Measurements from ENCODE around the gene SPACA1. TPM values are rescaled to one million over a fixed set of nuclear protein-coding genes. Genes with fewer than 3 reads are reported as not detected.

SPACA1 gene
- total RNA-seq, 4 donors from 2014 or later: not detected

DNA sequence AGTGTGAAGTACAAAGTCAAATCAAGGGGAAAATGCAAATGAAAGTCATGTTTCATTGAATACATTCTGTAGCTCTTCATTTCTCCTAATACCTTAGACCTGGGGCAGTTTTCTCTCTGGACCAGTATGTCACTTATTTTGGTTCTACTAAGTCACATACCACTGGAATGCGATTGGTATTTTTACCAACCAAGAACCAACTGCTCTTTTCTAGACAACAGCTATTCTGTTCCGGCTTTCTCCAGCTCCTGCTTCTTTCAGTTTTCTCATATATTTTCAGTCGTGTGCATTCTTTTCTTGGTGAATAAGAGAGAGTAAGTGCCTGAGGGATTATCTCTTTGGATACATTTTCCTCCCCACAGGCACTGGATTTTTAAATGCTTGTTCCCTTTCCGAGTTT lies 39.2 kb upstream of the SPACA1 start:
- in situ Hi-C loops (cut with MboI; ENCODE audit: low sequenced_read_pairs in 4 of 4): no loop called here
- Histone ChIP-seq H3K4me3 (no peak overlapping the region), H3K27me3 (peaks cover 0 to 5% (median 0%) of the 10 kb centered on the region in 3 donors), H3K9me3 (no peaks in the 10 kb centered on the region), H3K36me3 (no peaks in the 10 kb centered on the region), H3K4me1 (no peaks in the 10 kb centered on the region), H3K27ac (no peak overlapping the region)
- no peak for TF ChIP-seq POLR2A (IDR thresholded peaks at IDR 0.05)
- TF ChIP-seq, protein P1, sequence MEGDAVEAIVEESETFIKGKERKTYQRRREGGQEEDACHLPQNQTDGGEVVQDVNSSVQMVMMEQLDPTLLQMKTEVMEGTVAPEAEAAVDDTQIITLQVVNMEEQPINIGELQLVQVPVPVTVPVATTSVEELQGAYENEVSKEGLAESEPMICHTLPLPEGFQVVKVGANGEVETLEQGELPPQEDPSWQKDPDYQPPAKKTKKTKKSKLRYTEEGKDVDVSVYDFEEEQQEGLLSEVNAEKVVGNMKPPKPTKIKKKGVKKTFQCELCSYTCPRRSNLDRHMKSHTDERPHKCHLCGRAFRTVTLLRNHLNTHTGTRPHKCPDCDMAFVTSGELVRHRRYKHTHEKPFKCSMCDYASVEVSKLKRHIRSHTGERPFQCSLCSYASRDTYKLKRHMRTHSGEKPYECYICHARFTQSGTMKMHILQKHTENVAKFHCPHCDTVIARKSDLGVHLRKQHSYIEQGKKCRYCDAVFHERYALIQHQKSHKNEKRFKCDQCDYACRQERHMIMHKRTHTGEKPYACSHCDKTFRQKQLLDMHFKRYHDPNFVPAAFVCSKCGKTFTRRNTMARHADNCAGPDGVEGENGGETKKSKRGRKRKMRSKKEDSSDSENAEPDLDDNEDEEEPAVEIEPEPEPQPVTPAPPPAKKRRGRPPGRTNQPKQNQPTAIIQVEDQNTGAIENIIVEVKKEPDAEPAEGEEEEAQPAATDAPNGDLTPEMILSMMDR (IDR thresholded peaks at IDR 0.05 in 4 of 5, conservative IDR thresholded peaks at IDR 0.05 in 1 of 5): no peak
- DNase-seq (no peak), ATAC-seq (no peak)
- intact Hi-C loops (cut with DNase I; ENCODE audit: low total_unique reads): no loop called here

DNA sequence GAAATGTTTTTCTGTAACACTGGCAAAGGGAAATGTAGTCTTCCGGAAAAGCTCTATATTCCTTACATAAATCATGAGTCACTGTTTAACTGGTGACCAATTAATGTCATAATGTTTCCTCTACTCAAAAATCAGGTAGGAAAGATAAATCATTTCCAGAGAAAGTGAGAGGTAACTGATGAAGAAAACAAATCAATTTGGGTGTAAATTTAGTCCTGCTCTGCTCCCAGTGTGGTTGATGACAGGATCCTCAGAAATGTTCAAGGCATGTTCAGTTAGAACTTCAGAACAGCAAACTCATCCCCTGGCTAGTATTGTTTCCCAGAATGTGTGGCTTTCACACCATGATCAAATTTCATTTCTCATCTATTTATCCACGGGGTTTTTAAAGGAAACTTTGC lies 38.8 kb upstream of the SPACA1 start:
- in situ Hi-C loops (cut with MboI; ENCODE audit: low sequenced_read_pairs in 4 of 4): no loop called here
- Histone ChIP-seq H3K27ac (no peak overlapping the region), H3K36me3 (no peaks in the 10 kb centered on the region), H3K4me3 (no peak overlapping the region), H3K4me1 (no peaks in the 10 kb centered on the region), H3K9me3 (no peaks in the 10 kb centered on the region), H3K27me3 (peaks cover 0 to 5% (median 0%) of the 10 kb centered on the region in 3 donors)
- ATAC-seq: no peak
- no peak for TF ChIP-seq POLR2A (IDR thresholded peaks at IDR 0.05)
- TF ChIP-seq, protein P1 (IDR thresholded peaks at IDR 0.05 in 4 of 5, conservative IDR thresholded peaks at IDR 0.05 in 1 of 5): no peak
- no peak for DNase-seq
- intact Hi-C loops (cut with DNase I; ENCODE audit: low total_unique reads): no loop called here

DNA sequence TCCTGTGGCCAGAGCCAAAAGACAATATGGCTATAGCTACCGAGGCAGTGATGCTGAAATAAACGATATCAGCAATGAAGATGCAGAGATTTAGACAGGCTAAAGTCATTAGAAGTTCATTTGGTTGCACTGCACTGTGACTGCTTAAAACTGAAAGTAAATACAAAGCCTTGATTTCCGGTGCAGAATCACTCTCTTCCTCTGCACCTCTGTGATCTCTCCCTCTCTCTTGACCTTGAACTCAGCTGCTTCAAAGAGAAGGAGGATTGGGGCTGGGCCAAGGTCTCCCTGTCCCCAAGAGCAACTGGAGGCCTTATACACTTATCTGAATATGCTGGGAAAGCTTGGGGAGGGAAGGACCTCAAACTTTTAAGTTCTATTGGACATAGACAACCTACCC lies 34.6 kb upstream of the SPACA1 start:
- Histone ChIP-seq H3K4me3 (no peak overlapping the region), H3K36me3 (no peaks in the 10 kb centered on the region), H3K27me3 (no peaks in the 10 kb centered on the region), H3K27ac (no peak overlapping the region), H3K4me1 (no peaks in the 10 kb centered on the region), H3K9me3 (no peaks in the 10 kb centered on the region)
- intact Hi-C loops (cut with DNase I; ENCODE audit: low total_unique reads): no loop called here
- in situ Hi-C loops (cut with MboI; ENCODE audit: low sequenced_read_pairs in 4 of 4): no loop called here
- no peak for ATAC-seq
- no peak for DNase-seq
- no peak for TF ChIP-seq POLR2A (IDR thresholded peaks at IDR 0.05)
- TF ChIP-seq, protein P1 (IDR thresholded peaks at IDR 0.05 in 4 of 5, conservative IDR thresholded peaks at IDR 0.05 in 1 of 5): no peak

DNA sequence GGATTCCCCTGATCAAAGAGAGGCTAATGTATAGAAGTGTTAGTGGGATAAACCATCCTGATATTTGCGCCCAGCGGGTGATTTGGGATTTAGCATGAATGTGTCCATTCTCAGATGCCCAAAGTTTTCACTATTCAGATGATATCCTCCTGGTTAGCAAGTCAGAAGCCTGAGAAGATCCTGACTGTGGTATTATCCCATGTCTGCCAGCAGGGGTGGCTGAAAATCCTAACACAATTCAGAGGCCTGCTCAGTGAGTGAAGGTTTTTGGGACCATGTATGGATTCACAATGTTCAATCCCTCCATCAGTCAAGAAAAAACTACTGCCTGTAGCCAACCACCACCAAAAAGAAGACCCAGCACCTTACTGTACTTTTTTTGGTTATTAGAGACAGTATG lies 34.1 kb upstream of the SPACA1 start:
- Histone ChIP-seq H3K27me3 (no peaks in the 10 kb centered on the region), H3K4me1 (no peaks in the 10 kb centered on the region), H3K27ac (no peak overlapping the region), H3K36me3 (no peaks in the 10 kb centered on the region), H3K4me3 (no peak overlapping the region), H3K9me3 (no peaks in the 10 kb centered on the region)
- intact Hi-C loops (cut with DNase I; ENCODE audit: low total_unique reads): no loop called here
- no peak for DNase-seq
- in situ Hi-C loops (cut with MboI; ENCODE audit: low sequenced_read_pairs in 4 of 4): no loop called here
- no peak for ATAC-seq
- no peak for TF ChIP-seq POLR2A (IDR thresholded peaks at IDR 0.05)
- TF ChIP-seq, protein P1 (IDR thresholded peaks at IDR 0.05 in 4 of 5, conservative IDR thresholded peaks at IDR 0.05 in 1 of 5): no peak

DNA sequence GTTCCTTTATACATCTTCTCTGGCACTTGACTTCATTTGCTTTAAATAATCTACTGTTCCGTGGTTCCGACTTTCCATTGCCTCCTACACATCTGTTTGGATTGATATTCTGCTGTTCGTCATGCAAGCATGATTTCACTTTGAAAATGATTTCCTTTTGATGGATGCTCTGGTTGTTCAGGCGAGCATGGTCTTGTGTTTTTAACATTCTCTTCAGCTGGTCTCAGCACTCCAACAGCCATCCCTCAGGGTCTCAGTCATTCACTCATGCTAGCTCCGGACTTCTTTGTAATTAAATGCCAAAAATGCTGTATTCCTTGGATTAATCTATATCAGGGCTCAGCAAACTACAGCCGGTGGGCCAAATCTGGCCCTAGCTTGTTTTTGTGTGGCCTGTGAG lies 27.2 kb upstream of the SPACA1 start:
- Histone ChIP-seq H3K4me3 (no peak overlapping the region), H3K27me3 (no peaks in the 10 kb centered on the region), H3K27ac (no peak overlapping the region), H3K4me1 (no peaks in the 10 kb centered on the region), H3K36me3 (no peaks in the 10 kb centered on the region), H3K9me3 (no peaks in the 10 kb centered on the region)
- DNase-seq: no peak
- no peak for ATAC-seq
- TF ChIP-seq, protein P1 (IDR thresholded peaks at IDR 0.05 in 4 of 5, conservative IDR thresholded peaks at IDR 0.05 in 1 of 5): no peak
- no peak for TF ChIP-seq POLR2A (IDR thresholded peaks at IDR 0.05)
- in situ Hi-C loops (cut with MboI; ENCODE audit: low sequenced_read_pairs in 4 of 4): no loop called here
- intact Hi-C loops (cut with DNase I; ENCODE audit: low total_unique reads): no loop called here

Measured in gastrocnemius medialis (tissue), 4 donors.